ENCODE data around the gene ZNF460. TPM values are rescaled to one million over a fixed set of nuclear protein-coding genes. Genes with fewer than 3 reads are reported as not detected.

ZNF460 gene
- total and polyA plus RNA-seq, 2 of the 13 experiments (the other 11 are each of a cell fraction or from before 2014, with no cell fraction given) = 14.5 to 44.8 TPM

DNA sequence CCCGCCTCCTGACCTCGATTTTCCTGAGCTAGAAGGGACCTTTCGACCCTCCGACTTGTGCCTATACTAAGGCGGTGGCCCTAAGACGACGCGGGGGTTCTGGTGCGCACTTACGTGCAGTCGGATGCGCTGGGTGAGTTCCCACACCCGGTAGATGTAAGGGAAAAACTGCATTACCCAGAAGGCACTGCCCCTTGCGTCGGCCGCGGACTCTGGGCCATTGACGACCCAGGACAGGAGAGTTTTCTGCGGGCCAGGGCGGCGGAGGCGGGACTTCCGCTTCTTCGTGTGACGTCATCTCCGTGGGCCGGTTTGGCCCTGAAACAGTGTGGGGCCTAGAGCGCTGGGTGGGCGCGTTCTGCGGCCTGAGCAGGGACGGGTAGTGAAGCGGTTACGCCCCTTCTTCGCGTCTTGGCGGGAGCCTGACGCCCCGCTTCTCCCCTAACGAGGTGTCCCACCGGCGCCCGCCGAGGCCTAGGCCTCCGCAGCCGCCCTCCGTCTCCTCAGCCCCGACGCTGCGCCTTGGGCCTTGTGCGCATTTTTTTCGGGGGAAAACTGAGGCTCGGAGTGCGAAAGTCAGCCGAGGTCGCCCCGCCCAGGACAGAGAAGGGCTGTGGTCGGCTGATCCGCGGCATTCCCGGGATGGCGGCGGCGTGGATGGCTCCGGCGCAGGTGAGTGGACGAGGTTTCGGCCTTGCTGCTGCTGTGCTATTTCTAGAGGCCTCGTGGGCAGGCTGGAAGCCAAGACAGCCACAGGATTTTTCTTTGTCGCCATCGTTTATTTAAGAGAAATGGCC is at the start of gene ZNF460 (continued):
- TF ChIP-seq LCORL (IDR thresholded peaks at IDR 0.05) = no peak
- TF ChIP-seq LCORL (CRISPR knock-in tag; IDR thresholded peaks at IDR 0.05) = peak; percentile 55; the same call in 1 of the 2 replicates
- peak; percentile 98 for TF ChIP-seq ATF1 (CRISPR knock-in tag; IDR thresholded peaks at IDR 0.05)
- TF ChIP-seq, protein P1, sequence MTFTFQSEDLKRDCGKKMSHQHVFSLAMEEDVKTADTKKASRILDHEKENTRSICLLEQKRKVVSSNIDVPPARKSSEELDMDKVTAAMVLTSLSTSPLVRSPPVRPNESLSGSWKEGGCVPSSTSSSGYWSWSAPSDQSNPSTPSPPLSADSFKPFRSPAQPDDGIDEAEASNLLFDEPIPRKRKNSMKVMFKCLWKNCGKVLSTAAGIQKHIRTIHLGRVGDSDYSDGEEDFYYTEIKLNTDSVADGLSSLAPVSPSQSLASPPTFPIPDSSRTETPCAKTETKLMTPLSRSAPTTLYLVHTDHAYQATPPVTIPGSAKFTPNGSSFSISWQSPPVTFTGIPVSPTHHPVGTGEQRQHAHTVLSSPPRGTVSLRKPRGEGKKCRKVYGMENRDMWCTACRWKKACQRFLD (CRISPR knock-in tag; IDR thresholded peaks at IDR 0.05; ENCODE audit: borderline replicate concordance) = 0 out of 2 replicates have a peak, but pooled peaks have one; percentile 25
- no peak for TF ChIP-seq ZNF383 (CRISPR knock-in tag; IDR thresholded peaks at IDR 0.05; ENCODE audit: borderline replicate concordance)
- peak; percentile 21; the same call in 1 of the 2 replicates for TF ChIP-seq MXD4 (CRISPR knock-in tag; IDR thresholded peaks at IDR 0.05)
- TF ChIP-seq, protein P2, sequence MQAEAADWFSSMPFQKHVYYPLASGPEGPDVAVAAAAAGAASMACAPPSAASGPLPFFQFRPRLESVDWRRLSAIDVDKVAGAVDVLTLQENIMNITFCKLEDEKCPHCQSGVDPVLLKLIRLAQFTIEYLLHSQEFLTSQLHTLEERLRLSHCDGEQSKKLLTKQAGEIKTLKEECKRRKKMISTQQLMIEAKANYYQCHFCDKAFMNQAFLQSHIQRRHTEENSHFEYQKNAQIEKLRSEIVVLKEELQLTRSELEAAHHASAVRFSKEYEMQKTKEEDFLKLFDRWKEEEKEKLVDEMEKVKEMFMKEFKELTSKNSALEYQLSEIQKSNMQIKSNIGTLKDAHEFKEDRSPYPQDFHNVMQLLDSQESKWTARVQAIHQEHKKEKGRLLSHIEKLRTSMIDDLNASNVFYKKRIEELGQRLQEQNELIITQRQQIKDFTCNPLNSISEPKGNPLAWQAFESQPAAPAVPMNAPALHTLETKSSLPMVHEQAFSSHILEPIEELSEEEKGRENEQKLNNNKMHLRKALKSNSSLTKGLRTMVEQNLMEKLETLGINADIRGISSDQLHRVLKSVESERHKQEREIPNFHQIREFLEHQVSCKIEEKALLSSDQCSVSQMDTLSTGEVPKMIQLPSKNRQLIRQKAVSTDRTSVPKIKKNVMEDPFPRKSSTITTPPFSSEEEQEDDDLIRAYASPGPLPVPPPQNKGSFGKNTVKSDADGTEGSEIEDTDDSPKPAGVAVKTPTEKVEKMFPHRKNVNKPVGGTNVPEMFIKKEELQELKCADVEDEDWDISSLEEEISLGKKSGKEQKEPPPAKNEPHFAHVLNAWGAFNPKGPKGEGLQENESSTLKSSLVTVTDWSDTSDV (CRISPR knock-in tag; IDR thresholded peaks at IDR 0.05) = no peak
- 0 out of 2 replicates have a peak, but pooled peaks have one; percentile 55 for TF ChIP-seq ZNF607 (CRISPR knock-in tag; IDR thresholded peaks at IDR 0.05; ENCODE audit: borderline replicate concordance)
- no peak; the same call in 1 of the 2 replicates for TF ChIP-seq REPIN1 (CRISPR knock-in tag; IDR thresholded peaks at IDR 0.05; ENCODE audit: borderline replicate concordance, low read depth)
- TF ChIP-seq ZNF251 (CRISPR knock-in tag; IDR thresholded peaks at IDR 0.05) = no peak
- TF ChIP-seq, protein P3, sequence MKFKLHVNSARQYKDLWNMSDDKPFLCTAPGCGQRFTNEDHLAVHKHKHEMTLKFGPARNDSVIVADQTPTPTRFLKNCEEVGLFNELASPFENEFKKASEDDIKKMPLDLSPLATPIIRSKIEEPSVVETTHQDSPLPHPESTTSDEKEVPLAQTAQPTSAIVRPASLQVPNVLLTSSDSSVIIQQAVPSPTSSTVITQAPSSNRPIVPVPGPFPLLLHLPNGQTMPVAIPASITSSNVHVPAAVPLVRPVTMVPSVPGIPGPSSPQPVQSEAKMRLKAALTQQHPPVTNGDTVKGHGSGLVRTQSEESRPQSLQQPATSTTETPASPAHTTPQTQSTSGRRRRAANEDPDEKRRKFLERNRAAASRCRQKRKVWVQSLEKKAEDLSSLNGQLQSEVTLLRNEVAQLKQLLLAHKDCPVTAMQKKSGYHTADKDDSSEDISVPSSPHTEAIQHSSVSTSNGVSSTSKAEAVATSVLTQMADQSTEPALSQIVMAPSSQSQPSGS (CRISPR knock-in tag; IDR thresholded peaks at IDR 0.05) = peak; percentile 90
- TF ChIP-seq, protein P4, sequence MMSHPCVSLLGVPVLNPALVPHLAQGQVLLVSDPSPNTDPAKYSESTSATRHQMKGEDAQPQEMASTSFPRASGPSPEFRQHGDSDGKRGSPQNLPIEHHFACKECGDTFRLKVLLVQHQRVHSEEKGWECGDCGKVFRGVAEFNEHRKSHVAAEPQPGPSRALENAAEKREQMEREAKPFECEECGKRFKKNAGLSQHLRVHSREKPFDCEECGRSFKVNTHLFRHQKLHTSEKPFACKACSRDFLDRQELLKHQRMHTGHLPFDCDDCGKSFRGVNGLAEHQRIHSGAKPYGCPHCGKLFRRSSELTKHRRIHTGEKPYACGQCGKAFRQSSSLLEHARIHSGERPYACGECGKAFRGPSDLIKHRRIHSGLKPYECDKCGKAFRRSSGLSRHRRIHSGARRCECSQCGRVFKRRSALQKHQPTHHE (CRISPR knock-in tag; IDR thresholded peaks at IDR 0.05; ENCODE audit: borderline replicate concordance) = peak; percentile 38; the same call in 1 of the 2 replicates
- no peak for TF ChIP-seq STAG1 (CRISPR knock-in tag; IDR thresholded peaks at IDR 0.05)
- TF ChIP-seq GABPA (IDR thresholded peaks at IDR 0.05; ENCODE audit: low read depth, low read length) = peak; percentile 96
- TF ChIP-seq GABPA (CRISPR knock-in tag; IDR thresholded peaks at IDR 0.05; ENCODE audit: low read depth) = peak; percentile 93
- TF ChIP-seq, protein P5, sequence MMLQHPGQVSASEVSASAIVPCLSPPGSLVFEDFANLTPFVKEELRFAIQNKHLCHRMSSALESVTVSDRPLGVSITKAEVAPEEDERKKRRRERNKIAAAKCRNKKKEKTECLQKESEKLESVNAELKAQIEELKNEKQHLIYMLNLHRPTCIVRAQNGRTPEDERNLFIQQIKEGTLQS (CRISPR knock-in tag; IDR thresholded peaks at IDR 0.05) = peak; percentile 72
- TF ChIP-seq, protein P6, sequence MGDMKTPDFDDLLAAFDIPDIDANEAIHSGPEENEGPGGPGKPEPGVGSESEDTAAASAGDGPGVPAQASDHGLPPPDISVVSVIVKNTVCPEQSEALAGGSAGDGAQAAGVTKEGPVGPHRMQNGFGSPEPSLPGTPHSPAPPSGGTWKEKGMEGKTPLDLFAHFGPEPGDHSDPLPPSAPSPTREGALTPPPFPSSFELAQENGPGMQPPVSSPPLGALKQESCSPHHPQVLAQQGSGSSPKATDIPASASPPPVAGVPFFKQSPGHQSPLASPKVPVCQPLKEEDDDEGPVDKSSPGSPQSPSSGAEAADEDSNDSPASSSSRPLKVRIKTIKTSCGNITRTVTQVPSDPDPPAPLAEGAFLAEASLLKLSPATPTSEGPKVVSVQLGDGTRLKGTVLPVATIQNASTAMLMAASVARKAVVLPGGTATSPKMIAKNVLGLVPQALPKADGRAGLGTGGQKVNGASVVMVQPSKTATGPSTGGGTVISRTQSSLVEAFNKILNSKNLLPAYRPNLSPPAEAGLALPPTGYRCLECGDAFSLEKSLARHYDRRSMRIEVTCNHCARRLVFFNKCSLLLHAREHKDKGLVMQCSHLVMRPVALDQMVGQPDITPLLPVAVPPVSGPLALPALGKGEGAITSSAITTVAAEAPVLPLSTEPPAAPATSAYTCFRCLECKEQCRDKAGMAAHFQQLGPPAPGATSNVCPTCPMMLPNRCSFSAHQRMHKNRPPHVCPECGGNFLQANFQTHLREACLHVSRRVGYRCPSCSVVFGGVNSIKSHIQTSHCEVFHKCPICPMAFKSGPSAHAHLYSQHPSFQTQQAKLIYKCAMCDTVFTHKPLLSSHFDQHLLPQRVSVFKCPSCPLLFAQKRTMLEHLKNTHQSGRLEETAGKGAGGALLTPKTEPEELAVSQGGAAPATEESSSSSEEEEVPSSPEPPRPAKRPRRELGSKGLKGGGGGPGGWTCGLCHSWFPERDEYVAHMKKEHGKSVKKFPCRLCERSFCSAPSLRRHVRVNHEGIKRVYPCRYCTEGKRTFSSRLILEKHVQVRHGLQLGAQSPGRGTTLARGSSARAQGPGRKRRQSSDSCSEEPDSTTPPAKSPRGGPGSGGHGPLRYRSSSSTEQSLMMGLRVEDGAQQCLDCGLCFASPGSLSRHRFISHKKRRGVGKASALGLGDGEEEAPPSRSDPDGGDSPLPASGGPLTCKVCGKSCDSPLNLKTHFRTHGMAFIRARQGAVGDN (CRISPR knock-in tag; IDR thresholded peaks at IDR 0.05) = peak; percentile 89
